HG03439 (cell line): Measurements from ENCODE around the gene NOC2L.

ENCODE experiments used
- ATAC-seq: cut with Tn5 transposase; IDR thresholded peaks from one replicate; pipeline ENCODE4 v1.9.1; 2021; ENCODE audit warnings: mild to moderate bottlenecking, moderate library complexity; ENCODE audit not compliant: unreplicated experiment

Gene NOC2L

GRCh38 chr1:958823-959730 lies at the start of gene NOC2L:
Gene NOC2L, minus strand, starts transcription at chr1:959256. Its CDS starts 16 bp downstream, at chr1:959240.
- ATAC-seq: peak; percentile 78

GRCh38 chr1:1006305-1007159 lies 47.5 kb upstream of the NOC2L start:
- ATAC-seq: no peak

GRCh38 chr1:1005774-1006304 lies 46.8 kb upstream of the NOC2L start:
- no peak for ATAC-seq

GRCh38 chr1:1004780-1005697 lies 46.0 kb upstream of the NOC2L start:
- no peak for ATAC-seq

GRCh38 chr1:1004420-1004779 lies 45.3 kb upstream of the NOC2L start:
- ATAC-seq: no peak

- no peak for ATAC-seq
Observed at GRCh38 chr1:1003618-1004419, 44.8 kb upstream of the NOC2L start.

GRCh38 chr1:1001057-1001783 lies 42.2 kb upstream of the NOC2L start:
- ATAC-seq: no peak

GRCh38 chr1:1000357-1001056 lies 41.5 kb upstream of the NOC2L start:
- no peak for ATAC-seq

GRCh38 chr1:999725-1000356 lies 40.8 kb upstream of the NOC2L start, which contains the start of gene HES4:
Gene HES4, minus strand, starts transcription at chr1:1000097. Its CDS starts 124 bp downstream, at chr1:999973.
- ATAC-seq: no peak

GRCh38 chr1:998995-999724 lies 40.1 kb upstream of the NOC2L start:
- ATAC-seq: no peak

GRCh38 chr1:998745-998994 lies 39.6 kb upstream of the NOC2L start:
- no peak for ATAC-seq

- ATAC-seq: no peak
Observed at GRCh38 chr1:997993-998744, 39.1 kb upstream of the NOC2L start.

- no peak for ATAC-seq
Observed at GRCh38 chr1:997713-997992, 38.6 kb upstream of the NOC2L start.

- ATAC-seq: no peak
Observed at GRCh38 chr1:996851-997712, 38.0 kb upstream of the NOC2L start.

- no peak for ATAC-seq
Observed at GRCh38 chr1:995665-996633, 36.9 kb upstream of the NOC2L start.
